Brain pericyte (primary cell): ENCODE results near the gene SHOC2.

Experiments used
- DNase-seq: peaks from one replicate; pipeline ENCODE4 v3.0.0-alpha.2; 2012; ENCODE audit warnings: low read depth, low spot score

The SHOC2 gene

DNA sequence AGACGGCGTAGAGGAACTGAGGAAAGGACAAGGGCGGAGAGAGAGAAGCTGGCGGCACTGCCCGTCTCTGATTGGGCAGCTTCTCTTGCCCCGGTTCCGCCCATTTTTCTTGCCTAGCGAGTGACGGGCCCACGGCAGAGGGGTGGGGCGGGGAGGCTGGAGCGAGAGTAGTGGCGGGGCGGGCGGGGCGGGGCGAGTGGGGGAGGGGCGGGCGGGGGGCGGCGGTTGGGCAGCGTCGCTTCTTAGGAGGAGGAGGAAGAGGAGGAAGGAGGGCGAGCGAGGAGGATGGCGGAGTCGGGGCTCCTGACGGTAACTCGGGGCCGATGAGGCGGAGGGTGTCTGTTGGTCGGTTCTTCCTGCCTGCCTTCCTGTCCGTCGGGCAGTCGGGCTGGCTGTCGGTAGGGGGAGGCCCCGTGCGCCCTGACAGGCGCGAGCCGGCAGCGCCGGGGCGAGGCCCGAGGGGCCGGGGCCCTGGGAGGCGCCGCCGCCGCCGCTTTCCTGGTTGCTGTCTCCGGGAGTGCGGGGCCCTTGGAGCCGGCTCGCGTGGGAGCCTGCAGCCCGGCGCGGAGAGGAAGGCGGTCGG, at the start of gene SHOC2:
Gene SHOC2, plus strand, starts transcription at position 256 of the 583 bp plus-strand sequence. CDS start 44,755 bp downstream, outside the sequence.
- no peak for DNase-seq

DNA sequence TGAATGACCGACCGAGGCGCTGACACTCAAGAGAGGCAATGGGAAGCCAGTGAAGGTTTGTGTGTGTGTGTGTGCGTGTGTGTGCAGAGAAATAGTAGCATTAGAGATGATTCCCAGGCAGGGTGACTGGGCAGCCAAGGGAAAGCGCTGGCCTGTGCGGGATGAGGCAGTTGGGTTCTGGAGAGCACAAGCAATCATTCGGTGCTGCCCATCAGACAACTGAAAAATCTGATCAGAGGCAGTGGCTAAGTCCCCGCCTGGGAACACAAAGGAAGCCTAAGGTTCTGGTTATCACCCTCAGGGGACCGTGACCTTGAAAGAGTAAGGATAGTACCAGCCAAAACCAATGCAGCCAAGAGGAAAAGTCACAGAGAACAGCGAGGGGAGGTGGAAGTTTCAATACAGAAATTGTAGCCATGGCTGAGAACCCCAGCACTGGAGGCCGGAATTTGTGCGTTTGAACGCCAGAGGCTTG, 48.5 kb upstream of the SHOC2 start:
- DNase-seq = no peak

DNA sequence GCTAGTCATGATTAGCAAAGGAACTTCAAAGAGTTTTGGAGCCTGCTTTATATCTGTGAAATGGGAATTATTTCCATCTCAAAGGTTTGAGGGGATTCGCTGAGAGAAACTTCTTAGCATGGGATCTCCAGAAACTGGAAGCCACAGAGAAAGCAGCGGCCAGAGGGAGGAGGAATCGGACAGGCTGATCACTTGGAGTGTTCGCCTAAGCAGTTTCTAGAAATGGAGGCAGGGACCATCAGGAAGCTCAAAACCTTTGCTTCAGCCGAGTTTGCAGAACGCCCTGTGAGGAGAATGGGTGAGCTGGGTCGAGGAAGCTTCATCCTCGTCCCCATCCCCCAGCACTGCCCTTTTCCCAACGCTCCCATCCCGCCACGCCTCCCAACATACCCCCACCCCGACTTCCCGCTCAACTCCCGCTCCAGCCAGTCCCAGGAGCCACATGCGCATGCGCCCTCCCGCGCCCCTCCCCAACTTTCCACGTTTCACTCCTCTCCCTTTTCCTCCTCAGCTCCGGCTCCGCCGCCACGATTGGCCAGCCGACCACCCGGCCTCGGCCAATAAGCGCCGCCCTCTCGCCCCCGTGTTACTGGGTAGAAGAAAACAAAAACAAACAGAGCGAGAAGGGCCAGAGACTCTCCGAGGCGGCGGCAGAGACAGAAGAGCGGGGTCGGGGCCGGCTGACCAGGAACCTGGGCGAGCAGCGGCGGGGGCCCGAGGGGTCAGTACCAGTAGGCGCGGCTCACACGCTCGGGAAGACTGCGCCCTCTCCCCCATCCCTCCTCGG, 47.9 kb upstream of the SHOC2 start, which contains the start of gene PDCD4:
Gene PDCD4, plus strand, starts transcription at position 631 of the 787 bp plus-strand sequence. CDS start 4,100 bp downstream, outside the sequence.
- DNase-seq = peak; percentile 94

DNA sequence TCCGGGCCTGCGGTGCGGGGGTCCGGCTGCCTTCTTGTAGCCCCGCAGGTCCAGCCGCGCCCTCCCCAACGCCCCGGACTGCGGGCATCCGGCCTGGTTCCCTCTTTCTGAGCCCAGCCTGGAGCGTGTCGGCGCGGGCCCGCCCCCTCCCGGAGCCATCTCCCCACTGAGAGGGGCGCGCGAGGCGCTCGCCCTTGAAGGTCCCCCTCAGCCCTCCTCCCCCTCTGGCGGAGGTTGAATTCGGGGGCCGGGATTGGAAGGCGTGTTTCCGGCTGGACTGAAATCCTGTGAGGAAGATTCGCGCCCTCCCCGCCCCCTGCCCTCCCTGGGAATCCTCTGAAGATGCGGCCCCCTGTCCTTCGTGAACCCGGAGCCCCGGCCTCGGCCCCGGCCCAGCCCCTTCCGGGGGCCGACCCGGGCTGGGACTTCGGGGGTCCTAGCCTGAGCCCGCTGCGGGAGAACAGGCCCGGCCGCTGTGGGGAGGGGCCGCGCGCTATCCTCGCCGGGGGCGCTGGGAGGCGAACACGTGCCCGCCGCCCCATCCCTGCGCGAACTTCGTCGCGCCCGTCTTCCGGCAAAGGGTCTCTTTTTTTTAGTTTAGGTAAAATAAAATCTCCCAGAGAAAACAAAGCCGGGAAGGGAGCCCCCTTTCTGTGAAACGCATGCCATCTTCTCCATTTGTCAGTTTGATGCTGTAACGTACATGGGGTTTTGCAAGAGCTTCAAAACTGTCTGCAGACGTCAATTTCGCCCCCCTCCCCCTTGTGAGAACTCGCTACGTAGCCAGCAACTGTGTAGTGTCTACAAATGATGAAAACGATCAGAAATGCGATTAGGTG, 47.0 kb upstream of the SHOC2 start:
- DNase-seq = no peak

DNA sequence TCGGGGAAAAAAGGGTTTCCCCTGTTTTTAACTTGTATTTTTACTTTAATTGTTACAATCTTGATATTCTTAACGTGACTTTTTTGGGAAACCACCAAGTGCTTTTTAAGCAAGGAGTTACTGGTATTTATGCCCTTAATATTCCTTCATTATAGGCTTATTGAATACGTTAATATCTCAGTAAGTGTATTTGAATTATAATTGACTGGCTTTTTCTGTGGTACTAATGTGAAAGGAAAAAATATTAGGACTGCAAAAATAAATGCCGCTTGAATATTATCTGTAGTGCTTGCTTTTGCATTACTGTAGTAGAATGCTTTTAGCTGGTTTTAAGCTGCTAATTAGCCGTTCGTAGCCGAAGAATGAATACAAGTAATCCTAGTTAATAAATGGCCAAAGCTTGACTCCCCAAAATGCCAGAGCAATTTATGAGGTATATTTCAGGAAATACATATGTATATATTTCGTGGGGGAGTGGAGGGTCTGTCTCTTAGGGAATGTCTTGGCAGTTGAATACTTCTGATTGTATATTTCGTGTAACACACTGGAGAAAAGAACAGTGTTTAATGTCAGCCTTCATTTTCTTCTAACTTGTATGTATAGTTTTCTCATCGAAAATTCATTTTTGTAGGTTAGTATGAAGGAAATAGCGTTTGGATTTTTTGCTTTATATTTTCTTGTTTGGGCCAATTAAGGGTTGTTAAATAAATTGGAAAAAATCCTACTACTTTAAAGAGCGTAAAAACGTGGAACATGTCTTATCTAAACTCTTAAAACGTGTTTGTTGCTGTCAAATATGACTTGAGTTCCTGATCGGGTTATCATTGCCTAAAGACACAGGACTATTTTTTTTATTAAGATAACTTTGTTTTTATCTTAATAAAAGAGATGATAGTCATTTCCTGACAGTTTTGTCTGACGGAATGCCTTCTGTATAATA, 46.1 kb upstream of the SHOC2 start:
- no peak for DNase-seq

DNA sequence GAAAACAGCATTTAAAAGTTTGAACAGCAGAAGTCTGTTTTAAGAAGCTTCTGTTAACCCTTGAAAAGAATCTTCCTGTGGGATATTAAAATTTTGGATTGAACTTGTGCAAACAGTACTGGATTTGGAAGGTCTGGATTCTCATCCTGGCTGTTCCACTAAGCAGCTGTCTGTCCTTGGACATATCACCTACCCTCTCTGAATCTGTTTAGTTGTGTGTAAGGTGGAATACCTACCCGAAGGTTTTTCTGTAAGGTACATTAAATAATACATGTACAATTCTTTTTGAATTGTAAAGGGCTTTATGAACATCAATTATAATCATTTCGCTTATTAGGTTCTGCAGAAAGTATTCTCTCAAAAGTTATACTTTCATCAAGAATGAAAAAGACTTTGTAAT, 45.5 kb upstream of the SHOC2 start:
- no peak for DNase-seq

DNA sequence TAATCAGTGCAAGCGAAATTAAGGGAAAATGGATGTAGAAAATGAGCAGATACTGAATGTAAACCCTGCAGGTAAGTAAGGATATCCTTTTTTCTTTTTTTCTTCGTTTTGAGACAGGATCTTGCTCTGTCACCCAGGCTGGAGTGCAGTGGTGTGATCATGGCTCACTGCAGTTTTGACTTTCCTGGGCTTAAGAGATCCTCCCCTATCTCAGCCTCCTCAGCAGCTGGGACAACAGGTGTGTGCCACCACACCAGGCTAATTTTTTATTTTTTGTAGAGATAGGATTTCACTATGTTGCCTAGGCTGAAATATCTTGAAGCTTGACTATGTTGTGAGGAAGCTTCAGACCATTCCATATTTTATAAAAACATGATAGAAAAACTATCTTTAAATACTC, 43.4 kb upstream of the SHOC2 start:
- DNase-seq = no peak

DNA sequence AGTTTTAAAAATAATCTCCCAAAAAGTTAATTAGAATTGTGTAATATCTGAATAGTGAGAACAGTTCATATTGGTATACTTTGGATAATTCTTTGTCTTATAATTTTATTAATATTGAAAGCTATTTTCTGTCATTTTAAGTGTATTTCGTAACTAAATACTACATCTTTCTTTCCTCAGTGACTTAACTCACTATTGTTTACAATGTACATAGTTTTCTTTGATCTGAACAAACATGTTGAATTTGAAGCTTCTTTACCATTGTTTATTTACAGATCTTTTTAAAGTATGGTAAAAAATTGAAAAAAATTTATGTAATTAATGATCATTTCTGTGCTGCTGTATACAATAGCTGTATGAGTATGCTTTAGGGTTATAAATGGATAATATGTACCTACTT, 42.6 kb upstream of the SHOC2 start:
- no peak for DNase-seq

DNA sequence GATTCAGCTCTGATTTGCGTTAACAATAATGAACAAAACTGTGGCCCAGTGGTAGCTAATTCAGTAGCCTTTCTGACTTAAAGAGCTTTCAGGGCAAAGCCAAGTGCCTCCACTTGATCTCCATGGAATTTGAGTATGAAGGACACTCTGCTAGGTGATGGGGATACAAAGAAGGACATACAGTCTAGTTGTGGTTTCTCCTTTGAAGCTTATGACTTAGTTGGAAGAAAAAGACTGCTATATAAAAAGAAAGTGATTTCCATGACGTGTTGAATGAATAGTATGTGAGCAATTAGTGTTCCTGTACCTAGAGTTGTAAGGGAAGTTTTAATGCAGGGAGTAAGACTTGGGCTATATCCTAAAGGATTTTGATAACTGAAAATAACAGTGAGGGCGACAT, 39.4 kb upstream of the SHOC2 start:
- no peak for DNase-seq

DNA sequence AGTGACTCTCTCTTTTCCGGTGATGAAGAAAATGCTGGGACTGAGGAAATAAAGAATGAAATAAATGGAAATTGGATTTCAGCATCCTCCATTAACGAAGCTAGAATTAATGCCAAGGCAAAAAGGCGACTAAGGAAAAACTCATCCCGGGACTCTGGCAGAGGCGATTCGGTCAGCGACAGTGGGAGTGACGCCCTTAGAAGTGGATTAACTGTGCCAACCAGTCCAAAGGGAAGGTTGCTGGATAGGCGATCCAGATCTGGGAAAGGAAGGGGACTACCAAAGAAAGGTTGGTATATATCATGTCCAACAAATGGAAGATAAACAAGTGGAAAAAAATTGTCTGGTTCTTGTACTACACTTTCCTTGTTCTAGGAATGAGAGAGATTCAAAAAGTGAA, 38.2 kb upstream of the SHOC2 start:
- DNase-seq = no peak

DNA sequence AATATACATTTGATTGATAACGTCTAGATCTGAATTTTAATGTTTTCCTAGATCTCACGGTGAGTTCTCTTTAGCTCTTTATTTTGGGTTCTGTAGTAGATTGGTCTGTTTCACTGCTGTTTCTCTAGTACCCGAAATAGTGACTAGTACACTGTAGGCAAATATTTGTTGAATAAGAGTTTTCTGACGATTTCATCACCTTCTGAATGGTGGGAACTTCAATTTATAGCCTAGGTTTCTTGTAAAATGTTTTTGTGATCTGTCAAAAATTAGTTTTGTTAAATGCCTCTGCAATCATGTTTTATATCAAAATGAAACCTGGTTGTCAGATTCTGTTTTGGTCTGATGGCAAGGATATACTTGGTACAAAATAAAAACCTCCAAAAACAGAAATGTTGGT, 37.5 kb upstream of the SHOC2 start:
- no peak for DNase-seq

DNA sequence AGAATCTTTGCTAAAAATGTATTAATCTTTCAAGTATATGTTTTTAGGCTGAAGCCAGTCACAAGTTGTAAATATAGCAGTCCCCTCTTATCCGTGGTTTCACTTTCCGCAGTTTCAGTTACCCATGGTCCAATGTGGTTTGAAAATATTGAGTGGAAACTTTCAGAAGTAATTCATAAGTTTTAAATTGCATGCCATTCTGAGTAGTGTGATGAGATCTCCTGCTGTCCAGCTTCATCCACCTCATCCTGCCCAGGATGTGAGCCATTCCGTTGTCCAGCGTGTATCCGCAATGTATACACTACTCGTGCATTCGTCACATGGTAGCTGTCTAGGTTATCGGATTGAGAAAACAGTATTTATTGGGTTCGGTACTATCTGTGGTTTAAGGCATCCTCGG, 35.5 kb upstream of the SHOC2 start:
- DNase-seq = no peak

DNA sequence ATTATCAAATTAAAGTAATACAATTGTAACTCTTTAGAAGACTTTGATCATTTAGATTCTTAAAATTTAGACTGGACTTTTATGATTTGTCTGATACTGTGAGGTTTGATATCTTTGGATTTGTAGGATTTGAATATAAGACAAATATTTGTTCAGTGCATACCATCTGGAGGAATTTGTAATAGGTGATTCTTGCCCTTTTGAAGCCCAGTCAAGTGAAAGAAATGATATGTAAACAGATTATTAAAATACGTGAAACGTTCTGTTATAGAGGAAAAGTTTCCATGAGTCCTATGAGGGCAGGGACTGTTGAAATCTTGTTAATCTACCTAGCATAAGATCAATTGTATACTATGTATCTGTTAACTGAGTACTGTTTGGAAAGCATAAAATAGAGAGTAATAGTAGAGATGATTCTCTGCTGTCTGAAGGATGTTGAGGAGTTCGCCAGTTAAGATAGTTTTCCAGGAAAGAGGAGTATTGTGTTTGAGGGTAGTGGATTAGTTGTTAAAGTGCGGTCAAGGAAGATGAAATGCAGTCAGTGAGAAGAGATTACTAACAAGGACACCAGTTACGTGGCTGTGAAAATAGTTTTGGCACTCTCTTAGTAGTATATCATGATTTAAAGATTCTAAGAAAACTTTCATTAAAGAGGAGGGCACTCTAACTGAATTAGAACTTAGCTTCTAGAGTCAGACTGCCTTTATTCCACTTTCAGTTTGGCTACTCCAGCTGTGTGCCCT, 33.3 kb upstream of the SHOC2 start:
- no peak for DNase-seq

DNA sequence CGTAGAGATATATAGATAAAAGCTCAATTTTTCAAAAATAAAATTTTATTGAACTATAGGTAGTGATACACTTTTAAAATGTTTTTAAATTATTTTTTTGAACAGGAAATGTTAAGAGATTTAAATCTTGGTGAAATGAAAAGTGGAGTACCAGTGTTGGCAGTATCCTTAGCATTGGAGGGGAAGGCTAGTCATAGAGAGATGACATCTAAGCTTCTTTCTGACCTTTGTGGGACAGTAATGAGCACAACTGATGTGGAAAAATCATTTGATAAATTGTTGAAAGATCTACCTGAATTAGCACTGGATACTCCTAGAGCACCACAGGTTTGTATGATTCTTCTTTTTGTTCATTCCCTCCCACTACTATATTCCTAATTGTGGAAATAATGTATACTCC, 31.8 kb upstream of the SHOC2 start:
- DNase-seq = no peak

DNA sequence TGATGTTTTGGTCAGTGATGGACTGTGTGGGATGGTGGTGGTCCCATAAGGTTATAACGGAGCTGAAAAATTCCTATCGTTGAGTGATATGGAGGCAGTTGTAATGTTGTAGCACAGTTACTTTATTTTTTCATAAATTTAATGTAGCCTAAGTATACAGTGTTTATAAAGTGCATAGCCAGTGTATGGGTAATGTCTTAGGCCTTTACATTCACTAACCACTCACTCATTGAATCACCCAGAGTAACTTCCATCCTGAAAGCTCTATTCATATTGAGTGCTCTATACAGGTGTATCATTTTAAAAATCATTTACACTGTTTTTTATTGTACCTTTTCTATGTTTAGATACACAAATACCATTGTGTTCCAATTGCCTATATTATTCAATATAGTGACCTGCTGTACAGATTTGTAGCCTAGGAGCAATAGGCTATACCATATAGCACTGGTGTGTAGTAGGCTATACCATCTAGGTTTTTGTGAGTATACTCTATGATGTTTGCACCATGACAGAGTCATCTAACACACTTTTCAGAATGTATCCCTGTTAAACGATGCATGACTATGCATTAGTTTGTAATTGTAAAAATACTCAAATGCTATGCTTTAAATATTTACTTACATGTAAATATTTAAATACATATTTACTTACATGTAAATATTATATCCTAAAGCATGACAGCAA, 26.7 kb upstream of the SHOC2 start:
- no peak for DNase-seq

DNA sequence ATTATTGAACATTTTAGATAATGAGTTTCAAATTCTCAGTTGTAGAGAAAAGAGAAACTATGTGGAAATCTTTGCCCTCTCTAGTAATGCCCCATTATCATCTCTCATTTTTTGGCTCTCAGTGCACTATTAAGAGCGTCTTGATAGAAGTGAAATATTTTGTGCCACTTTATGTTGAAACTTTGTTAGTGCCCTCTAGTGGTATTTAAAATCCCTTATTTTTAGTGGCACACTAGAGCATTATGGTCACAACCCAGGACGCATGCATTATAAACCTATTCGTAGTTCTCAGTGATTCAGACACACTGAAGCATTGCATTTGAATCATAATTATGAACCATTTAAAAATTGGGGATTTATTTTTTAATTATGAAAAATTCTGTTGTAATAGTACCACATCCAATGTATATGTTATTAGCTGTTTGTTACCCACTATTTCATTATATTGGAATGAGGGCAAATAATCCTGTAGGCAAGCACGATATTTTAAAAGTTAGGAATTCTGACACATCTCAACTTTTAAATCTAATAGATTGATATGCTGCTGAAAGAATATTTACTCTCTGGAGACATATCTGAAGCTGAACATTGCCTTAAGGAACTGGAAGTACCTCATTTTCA, 25.7 kb upstream of the SHOC2 start:
- DNase-seq = no peak

DNA sequence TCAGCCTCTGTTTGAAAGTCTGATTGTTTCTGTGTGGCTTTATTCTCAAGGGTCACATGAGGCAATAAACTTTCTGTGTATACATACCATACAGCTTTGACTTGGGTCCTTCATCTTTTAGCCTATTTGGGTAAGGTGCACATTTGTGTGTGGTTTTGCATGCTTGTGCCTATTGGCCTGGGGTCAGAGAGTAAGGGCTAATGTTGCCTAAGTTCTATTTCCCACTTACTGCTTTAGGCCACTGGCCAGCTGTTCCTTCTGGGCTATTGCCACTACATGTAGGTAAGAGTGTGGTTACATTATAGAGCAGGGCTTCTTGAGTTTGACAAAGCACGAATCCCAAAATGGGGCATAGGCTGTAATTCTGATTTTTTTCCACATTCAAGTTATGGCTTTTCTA, 22.2 kb upstream of the SHOC2 start:
- no peak for DNase-seq

DNA sequence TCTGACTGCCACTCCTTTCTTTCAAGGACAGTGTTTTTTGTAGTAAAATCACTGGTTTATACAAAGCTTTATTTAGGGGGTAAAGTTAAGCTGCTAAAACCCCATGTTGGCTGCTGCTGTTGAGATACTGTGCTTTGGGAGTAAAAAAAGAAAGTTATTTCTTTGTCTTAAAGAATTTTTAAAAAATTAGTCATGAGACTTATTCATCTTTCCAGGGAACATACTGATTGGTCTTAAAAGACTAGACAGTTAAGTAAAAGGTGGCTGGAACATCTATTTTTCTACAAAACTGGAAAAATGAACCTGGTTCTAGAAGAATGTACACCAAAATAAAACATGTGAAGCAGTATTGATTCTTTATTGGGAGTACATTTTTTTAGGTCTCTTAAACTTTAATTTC, 21.0 kb upstream of the SHOC2 start:
- no peak for DNase-seq

DNA sequence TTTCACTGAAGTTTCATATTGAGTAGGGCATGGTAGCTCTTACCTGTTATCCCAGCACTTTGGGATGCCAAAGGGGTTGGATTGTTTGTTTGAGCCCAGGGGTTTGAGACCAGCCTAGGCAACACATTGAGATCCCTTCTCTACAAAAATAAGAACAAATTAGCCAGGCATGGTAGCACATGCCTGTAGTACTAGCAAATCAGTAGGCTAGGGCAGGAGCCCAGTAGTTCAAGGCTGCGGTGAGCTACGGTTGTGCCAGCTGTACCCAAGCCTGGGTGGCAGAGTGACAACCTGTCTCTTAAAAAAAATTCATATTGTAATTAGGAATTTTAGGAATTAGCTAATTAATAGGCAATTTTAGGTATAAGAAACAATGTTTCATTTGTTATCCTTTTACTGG, 18.4 kb upstream of the SHOC2 start:
- no peak for DNase-seq
